Gastroesophageal sphincter (tissue), 4 donors: ENCODE data around the gene TMEM108. TPM values are rescaled to one million over a fixed set of nuclear protein-coding genes. Genes with fewer than 3 reads are reported as not detected.

Experiments
- ATAC-seq: fragments of 150-250 bp; one replicate; pipeline ENCODE4 v1.9.1; 2016; ENCODE audit warnings: mild to moderate bottlenecking, moderate library complexity
- H3K27ac ChIP-seq, 4 donors: fragments of 200-600 bp; sonication (generic) in 3 of 4; 1 replicate in 3 of 4; 2 replicates in 1 of 4; pipeline ENCODE4 v1.5.1; 2016 to 2019
- H3K27me3 ChIP-seq: fragments of 200-600 bp; sonication (generic); one replicate; pipeline ENCODE4 v1.5.1; 2019
- H3K36me3 ChIP-seq, 2 donors: fragments of 200-600 bp; sonication (generic); one replicate each; pipeline ENCODE4 v1.5.1; 2019; ENCODE audit warnings: control low read depth in 1 of 2
- H3K4me1 ChIP-seq, 3 donors: fragments of 200-600 bp; sonication (generic); 1 replicate in 2 of 3; 2 replicates in 1 of 3; pipeline ENCODE4 v1.5.1; 2016 to 2019; ENCODE audit warnings: control low read depth in 2 of 3
- H3K4me3 ChIP-seq, 2 donors: fragments of 200-600 bp; sonication (generic); one replicate each; pipeline ENCODE4 v1.5.1; 2019; ENCODE audit warnings: mild to moderate bottlenecking in 1 of 2, moderate library complexity in 1 of 2
- H3K9me3 ChIP-seq, 3 donors: fragments of 200-600 bp; sonication (generic); one replicate each; pipeline ENCODE4 v1.5.1; 2017 to 2019; ENCODE audit warnings: control low read depth in 2 of 3
- CTCF ChIP-seq, 4 experiments: fragments of 200-600 bp in 2 of 4; fragments of 450-650 bp in 2 of 4; sonication (generic) in 1 of 4; IDR thresholded peaks; one replicate each; pipeline ENCODE4 v1.5.1; 2017 to 2019; ENCODE audit warnings: antibody characterized with exemption in 4 of 4, mild to moderate bottlenecking in 2 of 4, moderate library complexity in 2 of 4
- EP300 ChIP-seq: sonication (generic); formaldehyde crosslinking; IDR thresholded peaks from one replicate; pipeline ENCODE4 v1.6.1; 2017; ENCODE audit warnings: antibody characterized with exemption, mild to moderate bottlenecking
- POLR2A ChIP-seq, 2 donors: fragments of 450-650 bp; IDR thresholded peaks; one replicate each; pipeline ENCODE4 v1.6.1; 2017; ENCODE audit warnings: antibody characterized with exemption in 2 of 2, mild to moderate bottlenecking in 2 of 2, moderate library complexity in 1 of 2
- POLR2AphosphoS5 ChIP-seq: sonication (generic); formaldehyde crosslinking; IDR thresholded peaks from one replicate; pipeline ENCODE4 v1.6.1; 2017; ENCODE audit warnings: antibody characterized with exemption
- WGBS, 2 donors: methylation state at CpG; one replicate each; pipeline ENCODE4 v1.1.5; 2018; ENCODE audit warnings: low coverage in 1 of 2; 5-methylcytosine and 5-hydroxymethylcytosine counted together
- total RNA-seq, 4 donors: library from RNA; depleted of rRNA; stranded (reverse); fragments of >200 nt; gene quantifications; one replicate each; pipeline ENCODE4 v1.1.0, GENCODE V29; 2016

TMEM108 gene
- total RNA-seq, 4 donors from 2014 or later: 2.7 to 7.3 (median 4.1) TPM

GRCh38 chr3:133329626-133330025 lies 291.4 kb downstream of the TMEM108 start:
- no peak overlapping the region for H3K4me3 ChIP-seq
- ATAC-seq: no peak
- WGBS, 2 donors: 33 to 88% methylated on average over 1 of the region's 1 CpG

GRCh38 chr3:133330065-133330464 lies 291.9 kb downstream of the TMEM108 start:
- H3K9me3 ChIP-seq: no peaks in the 10 kb centered on the region
- H3K4me3 ChIP-seq: no peak overlapping the region
- no peak for TF ChIP-seq CTCF (IDR thresholded peaks at IDR 0.05)
- TF ChIP-seq EP300: no peak
- TF ChIP-seq POLR2AphosphoS5: no peak
- TF ChIP-seq POLR2A (IDR thresholded peaks at IDR 0.05): no peak
- no peak for ATAC-seq
- no peak overlapping the region for H3K27ac ChIP-seq
- 38 to 45% methylated on average over 1 of the region's 1 CpG for WGBS, 2 donors
- no peaks in the 10 kb centered on the region for H3K36me3 ChIP-seq
- H3K4me1 ChIP-seq: no peaks in the 10 kb centered on the region
- H3K27me3 ChIP-seq: no peaks in the 10 kb centered on the region

More at GRCh38 chr3:133329626-133330025, 291.4 kb downstream of the TMEM108 start:
- peaks cover 0 to 1% (median 0%) of the 10 kb centered on the region in 3 donors for H3K9me3 ChIP-seq
- no peaks in the 10 kb centered on the region for H3K4me1 ChIP-seq
- TF ChIP-seq CTCF (IDR thresholded peaks at IDR 0.05) (no peak), EP300 (no peak), POLR2AphosphoS5 (no peak), POLR2A (IDR thresholded peaks at IDR 0.05) (no peak)
- no peaks in the 10 kb centered on the region for H3K27me3 ChIP-seq
- H3K27ac ChIP-seq: no peak overlapping the region
- no peaks in the 10 kb centered on the region for H3K36me3 ChIP-seq

GRCh38 chr3:133330522-133330921 lies 292.3 kb downstream of the TMEM108 start:
- H3K4me3 ChIP-seq: no peak overlapping the region
- no peaks in the 10 kb centered on the region for H3K27me3 ChIP-seq
- no peak for ATAC-seq
- no peak for TF ChIP-seq POLR2A (IDR thresholded peaks at IDR 0.05)
- TF ChIP-seq CTCF (IDR thresholded peaks at IDR 0.05): no peak
- TF ChIP-seq POLR2AphosphoS5: no peak
- no peak for TF ChIP-seq EP300
- no peaks in the 10 kb centered on the region for H3K4me1 ChIP-seq
- H3K27ac ChIP-seq: no peak overlapping the region
- no peaks in the 10 kb centered on the region for H3K36me3 ChIP-seq
- H3K9me3 ChIP-seq: no peaks in the 10 kb centered on the region

- Histone ChIP-seq H3K9me3 (no peaks in the 10 kb centered on the region), H3K4me1 (no peaks in the 10 kb centered on the region), H3K27ac (no peak overlapping the region), H3K36me3 (no peaks in the 10 kb centered on the region), H3K27me3 (no peaks in the 10 kb centered on the region), H3K4me3 (no peak overlapping the region)
- TF ChIP-seq CTCF (IDR thresholded peaks at IDR 0.05) (no peak), POLR2A (IDR thresholded peaks at IDR 0.05) (no peak)
- 81 to 82% methylated on average over 4 of the region's 4 CpGs for WGBS, 2 donors
- no peak for ATAC-seq
Observed at GRCh38 chr3:133354721-133355120, 316.5 kb downstream of the TMEM108 start.

- H3K9me3 ChIP-seq: no peaks in the 10 kb centered on the region
- H3K27ac ChIP-seq: no peak overlapping the region
- no peaks in the 10 kb centered on the region for H3K4me1 ChIP-seq
- H3K27me3 ChIP-seq: no peaks in the 10 kb centered on the region
- H3K36me3 ChIP-seq: no peaks in the 10 kb centered on the region
- TF ChIP-seq POLR2AphosphoS5 (no peak), EP300 (no peak), POLR2A (IDR thresholded peaks at IDR 0.05) (no peak), CTCF (IDR thresholded peaks at IDR 0.05) (no peak)
- WGBS, 2 donors: 81 to 92% methylated on average over 2 of the region's 2 CpGs
- H3K4me3 ChIP-seq: no peak overlapping the region
- ATAC-seq: no peak
Observed at GRCh38 chr3:133360476-133360875, 322.3 kb downstream of the TMEM108 start.
